Cortex of kidney (tissue), 1 donor: ENCODE results near the gene DDX11.
"Not testable (repeated sequence)": the region's sequence is repeated elsewhere in the genome, so short reads cannot be mapped to it uniquely, and the experiment has no call there.

Experiments
- DNase-seq: peaks from one replicate; lab custom pipeline; 2025; lab: John Stamatoyannopoulos, UW

Gene DDX11

DNA sequence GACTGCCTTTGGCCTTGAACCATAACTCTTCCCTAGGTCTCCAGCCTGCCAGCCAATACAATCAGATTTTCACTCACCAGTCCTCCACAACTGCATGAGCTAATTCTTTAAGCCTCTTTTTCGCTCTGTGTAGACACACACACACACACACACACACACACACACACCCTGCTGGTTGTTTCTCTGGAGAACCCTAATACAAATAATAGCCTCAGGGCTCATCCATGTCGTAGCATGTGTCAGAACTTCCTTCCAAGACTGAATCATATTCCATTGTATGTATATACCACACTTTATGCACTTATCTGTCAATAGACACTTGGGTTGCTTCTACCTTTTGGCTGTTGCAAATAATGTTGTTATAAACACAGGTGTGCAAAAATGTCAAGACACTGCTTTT is 6.0 kb upstream of the DDX11 start:
- DNase-seq: not testable (repeated sequence)

DNA sequence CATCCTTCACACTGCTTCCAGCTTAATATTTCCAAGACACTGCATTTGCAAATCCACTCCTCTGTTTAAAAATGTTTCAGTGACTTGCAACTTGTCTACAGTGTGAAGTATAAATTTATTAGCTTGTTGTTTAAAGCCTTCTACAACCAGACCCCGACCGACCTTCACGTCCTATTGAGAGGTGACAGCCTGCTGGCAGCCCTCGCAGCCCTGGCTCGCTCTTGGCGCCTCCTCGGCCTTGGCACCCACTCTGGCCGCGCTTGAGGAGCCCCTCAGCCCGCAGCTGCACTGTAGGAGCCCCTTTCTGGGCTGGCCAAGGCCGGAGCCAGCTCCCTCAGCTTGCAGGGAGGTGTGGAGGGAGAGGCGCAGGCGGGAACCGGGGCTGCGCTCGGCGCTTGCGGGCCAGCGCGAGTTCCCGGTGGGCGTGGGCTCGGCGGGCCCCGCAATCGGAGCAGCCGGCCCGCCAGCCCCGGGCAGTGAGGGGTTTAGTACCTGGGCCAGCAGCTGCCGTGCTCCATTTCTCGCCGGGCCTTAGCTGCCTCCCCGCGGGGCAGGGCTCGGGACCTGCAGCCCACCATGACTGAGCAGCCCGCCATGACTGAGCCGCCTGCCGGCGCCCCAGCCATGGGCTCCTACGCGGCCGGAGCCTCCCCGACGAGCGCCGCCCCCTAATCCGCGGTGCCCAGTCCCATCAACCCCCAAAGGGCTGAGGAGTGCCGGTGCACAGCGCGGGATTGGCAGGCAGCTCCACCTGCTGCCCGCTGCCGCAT is 2.5 kb upstream of the DDX11 start:
- DNase-seq: not testable (repeated sequence)

DNA sequence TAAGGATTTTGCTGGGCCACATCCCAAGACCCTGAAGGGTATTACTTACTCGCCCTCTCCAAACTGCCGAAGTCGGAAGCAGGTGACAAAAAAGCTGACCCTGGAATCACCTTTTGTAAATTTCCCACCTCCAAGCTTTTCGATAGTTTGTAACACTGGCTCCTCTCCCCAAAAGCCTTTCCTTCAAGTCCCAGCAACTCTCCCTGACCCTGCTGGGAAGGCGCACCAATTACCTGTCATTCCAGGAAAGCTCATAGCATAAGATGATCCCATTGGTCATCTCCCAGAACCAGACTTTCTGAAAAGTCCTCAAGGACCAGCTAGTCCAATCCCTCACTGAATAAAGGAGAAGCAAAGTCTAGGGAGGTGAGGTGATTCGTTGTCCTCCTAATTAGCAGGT is 698 bp upstream of the DDX11 start:
- not testable (repeated sequence) for DNase-seq

GRCh38 chr12:31074333-31074874 is 744 bp downstream of the DDX11 start:
- not testable (repeated sequence) for DNase-seq

DNA sequence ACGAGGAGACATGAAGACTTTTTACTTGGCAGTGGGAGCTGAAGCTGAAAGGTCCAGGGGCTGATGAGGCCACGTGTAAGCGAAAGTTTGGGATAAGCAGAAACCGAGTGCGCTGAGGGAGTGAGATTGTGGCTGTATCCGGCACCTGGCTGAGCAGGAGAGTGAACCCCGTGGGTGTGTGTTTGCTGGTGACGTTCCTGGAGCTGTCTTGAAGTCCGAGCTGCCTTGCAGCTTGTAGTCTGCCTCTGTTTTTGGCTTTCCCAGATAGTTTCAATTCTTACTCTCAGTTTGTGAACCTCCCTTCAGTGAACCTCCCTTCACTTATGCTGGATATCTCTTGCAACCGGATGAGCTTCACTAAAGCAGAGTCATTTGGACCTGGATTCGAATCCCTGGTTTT is 2.5 kb downstream of the DDX11 start:
- DNase-seq: not testable (repeated sequence)

DNA sequence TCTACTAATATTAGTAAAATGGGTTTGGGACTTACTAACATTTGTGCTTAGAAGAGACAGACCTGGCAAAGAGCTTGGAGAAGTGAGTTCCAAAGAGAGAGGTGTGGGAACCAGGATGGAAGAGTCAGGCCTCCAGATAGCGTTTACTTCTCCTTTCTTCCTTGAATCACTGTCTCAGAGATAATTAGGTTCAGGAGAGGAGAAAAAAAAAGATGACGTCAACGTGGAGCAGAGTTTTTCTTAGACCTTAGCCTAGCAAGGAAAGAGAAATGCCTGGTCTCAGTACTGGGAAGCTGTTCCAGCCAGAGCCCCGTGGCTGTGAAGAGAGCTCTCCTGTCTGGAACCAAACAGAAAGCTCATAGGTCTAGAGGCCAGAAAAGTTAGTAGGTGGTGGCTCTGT is 3.4 kb downstream of the DDX11 start:
- not testable (repeated sequence) for DNase-seq

DNA sequence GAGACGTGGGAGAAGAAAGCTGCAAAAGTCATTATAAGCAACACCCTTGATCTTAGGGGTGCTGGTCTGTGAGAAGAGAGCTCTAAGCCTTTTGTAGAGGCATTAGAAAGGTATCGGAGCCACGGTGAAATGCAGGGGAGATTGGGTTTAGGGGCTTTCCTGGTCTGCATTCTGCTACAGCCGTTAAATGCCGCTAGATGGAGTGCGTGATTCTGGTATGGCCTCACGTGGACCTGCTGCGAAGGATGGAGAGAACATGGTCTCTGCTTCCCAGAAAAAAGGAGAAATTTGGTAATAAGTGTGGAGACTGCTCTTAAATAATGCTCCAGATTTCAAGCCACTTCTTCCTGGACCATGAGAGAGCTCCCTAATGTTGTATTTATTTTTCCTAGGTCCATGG is 4.3 kb downstream of the DDX11 start:
- not testable (repeated sequence) for DNase-seq

DNA sequence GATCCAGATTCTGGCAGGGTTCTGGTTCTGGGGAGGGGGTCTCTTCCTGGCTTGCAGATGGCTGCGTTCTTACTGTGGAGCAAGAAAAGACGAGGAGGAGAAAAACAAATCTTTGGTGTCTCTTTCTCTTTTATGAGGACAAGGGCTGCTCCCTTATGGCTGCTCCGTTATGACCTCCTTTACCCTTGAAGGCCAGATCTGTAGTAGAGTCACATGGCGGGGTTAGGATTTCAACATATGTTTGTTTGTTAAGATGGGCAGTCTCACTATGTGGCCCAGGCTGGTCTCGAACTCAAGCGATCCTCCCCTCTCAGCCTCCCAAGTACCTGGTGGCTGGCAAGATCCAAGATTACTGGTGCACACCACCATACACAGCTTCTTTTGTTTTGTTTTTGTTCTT is 5.8 kb downstream of the DDX11 start:
- not testable (repeated sequence) for DNase-seq

GRCh38 chr12:31080221-31080620 is 6.6 kb downstream of the DDX11 start:
- DNase-seq: not testable (repeated sequence)

GRCh38 chr12:31081274-31081673 is 7.6 kb downstream of the DDX11 start:
- not testable (repeated sequence) for DNase-seq

DNA sequence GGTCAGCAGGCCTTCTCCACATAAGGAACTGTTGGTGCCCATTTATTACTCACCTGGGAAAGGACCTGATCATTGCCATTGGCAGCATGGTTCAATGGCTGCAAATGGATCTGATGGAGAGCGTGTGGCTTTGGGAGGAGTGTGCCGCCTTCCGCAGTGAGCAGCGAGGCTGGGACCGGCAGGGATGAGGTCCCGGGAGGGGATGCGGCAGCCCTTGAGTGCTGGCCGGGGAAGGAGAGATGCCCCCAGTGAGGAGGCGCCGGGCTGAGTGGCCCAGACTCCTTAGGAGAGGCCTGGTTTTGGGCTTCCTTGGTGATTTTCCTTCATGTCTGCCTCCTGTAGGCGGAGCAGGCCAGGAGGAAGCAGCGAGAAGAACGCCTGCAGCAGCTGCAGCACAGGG is 10.6 kb downstream of the DDX11 start:
- not testable (repeated sequence) for DNase-seq

DNA sequence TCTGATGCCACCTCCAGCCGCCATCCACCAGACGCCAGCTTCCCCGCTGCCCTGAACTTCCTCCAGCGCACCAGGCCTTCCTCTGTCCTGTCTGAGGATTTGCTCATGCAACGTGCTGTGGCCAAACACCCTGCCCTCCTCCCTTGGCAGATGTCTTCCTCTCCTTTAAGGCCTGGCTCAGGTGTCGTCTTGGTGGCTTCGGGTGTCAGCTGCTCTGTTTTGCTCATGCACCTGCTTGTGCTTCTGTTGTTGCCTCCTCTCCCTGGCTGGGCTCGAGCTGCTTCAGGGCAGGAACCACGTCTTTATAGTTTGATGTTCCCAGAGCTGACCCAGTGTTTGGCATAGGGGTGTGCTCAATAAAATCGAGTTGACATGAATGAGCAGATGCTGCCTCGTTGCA is 12.4 kb downstream of the DDX11 start:
- not testable (repeated sequence) for DNase-seq

- DNase-seq: not testable (repeated sequence)
Measured at GRCh38 chr12:31087486-31087885, 13.8 kb downstream of the DDX11 start.

DNA sequence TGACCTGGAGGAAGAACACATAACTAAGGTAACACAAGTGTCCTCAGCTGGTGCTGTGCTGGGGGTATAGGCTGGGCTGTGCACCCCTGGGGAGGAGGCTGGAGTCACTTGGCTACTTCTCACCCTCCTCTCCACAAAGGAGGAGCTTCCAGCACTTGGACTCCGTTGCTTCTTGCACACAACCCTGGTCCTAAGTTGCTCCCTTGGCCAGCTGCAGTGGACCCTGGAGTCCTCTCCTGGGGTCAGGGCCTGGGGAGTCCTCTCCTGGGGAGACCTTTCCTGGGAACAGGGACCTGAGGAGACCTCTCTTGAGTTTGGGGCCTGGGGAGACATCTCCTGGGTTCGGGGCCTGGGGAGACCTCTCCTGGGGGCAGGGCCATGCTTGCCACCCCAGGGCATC is 14.3 kb downstream of the DDX11 start:
- not testable (repeated sequence) for DNase-seq

DNA sequence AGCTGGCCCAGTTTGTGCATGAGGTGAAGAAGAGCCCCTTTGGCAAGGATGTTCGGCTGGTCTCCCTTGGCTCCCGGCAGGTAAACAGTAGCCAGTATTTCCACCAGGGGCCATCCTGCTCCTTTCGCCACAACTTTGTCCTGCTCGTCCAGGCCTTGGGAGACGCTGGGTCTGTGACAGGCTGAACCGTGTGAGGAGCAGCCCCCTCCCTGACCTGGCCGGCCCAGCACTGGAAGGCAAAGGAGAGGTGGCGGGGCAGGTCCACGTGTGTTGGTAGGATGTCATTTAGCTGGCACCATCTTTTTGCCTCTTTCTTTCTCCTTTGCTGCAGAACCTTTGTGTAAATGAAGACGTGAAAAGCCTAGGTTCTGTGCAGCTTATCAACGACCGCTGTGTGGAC is 15.4 kb downstream of the DDX11 start:
- no peak for DNase-seq

DNA sequence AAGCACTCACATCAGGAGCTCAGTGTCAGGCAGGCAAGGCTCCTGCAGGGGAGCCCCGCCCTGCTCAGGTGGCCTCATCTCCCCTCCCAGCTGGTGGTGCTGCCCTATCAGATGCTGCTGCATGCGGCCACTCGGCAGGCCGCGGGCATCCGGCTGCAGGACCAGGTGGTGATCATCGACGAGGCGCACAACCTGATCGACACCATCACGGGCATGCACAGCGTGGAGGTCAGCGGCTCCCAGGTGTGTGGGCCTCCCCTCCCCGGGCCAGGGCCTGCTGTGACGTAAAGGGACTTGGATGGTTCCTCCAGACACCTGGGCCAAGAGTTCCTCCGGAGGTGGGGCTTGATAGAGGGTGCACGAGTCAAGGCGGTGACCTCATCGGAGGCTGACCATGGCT is 18.0 kb downstream of the DDX11 start:
- DNase-seq: not testable (repeated sequence)

DNA sequence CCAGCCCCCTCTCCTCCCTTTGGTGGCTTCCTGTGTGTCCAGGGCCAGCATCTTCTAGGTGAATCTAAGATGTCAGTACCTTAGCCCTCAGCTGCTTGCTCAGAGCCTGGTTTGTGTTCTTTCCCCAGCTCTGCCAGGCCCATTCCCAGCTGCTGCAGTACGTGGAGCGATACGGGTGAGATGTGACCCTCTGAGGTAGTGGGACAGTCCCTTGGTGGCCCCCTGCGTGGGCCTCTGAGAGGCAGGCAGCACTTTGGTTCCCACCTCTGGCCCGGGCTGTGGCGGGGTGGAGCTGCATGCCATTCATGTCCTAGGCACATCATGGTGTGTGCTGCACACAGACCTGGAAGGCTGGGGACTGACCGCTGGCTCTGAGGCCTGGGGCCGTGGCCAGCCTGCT is 19.1 kb downstream of the DDX11 start:
- DNase-seq: not testable (repeated sequence)

GRCh38 chr12:31095080-31095860 is 21.6 kb downstream of the DDX11 start:
- DNase-seq: not testable (repeated sequence)

- DNase-seq: not testable (repeated sequence)
Measured at GRCh38 chr12:31096251-31097065, 22.8 kb downstream of the DDX11 start.

DNA sequence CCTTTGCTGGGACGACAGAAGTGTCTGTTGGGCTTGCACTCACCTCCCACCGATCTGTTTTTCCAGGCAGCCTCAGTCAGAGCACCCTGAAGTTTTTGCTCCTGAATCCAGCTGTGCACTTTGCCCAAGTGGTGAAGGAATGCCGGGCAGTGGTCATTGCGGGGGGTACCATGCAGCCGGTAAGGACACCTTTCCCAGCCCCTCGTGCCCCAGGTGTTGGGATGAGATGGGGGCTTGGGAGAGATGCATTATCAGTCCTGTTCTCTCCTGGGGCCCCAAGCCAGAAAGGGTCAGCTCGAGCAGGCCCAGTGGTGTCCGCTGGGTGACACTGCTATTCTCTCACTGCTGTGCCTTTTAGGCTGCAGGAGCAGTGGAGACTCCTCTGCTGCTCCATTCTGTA is 24.2 kb downstream of the DDX11 start:
- not testable (repeated sequence) for DNase-seq

GRCh38 chr12:31098363-31098762 is 24.7 kb downstream of the DDX11 start:
- DNase-seq: not testable (repeated sequence)

DNA sequence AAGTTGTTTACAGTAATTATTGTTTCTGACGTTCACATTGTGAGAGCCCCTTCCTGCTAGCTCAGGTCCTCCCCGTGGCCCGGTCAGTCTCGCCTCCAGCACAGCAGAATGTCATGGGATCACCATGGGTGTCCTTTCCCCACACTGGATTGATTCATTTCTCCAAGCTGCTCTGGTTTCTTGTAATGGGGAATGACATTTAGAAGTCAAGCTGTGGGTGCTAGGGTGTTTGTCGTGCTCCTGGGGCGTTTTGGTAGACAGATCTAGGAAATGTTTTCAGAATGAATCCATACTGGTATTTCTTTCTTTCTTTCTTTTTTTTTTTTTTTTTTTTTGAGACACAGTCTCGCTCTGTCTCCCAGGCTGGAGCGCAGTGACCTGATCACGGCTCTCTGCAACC is 25.1 kb downstream of the DDX11 start:
- not testable (repeated sequence) for DNase-seq
